Astrocyte of the cerebellum (primary cell): ENCODE measurements around the gene PPM1L.
A peak's percentile ranks its signal among the peaks of the same experiment; 100 is the strongest.

ENCODE experiments used
- DNase-seq: peaks from one replicate; pipeline ENCODE4 v3.0.0-alpha.2; 2011; ENCODE audit warnings: low read depth
- H3K4me3 ChIP-seq: 2 replicates; pipeline ENCODE4 v1.5.1; 2011; ENCODE audit warnings: mild to moderate bottlenecking, low read depth, low read length, moderate library complexity
- in situ Hi-C: cut with HindIII; loops from 2 replicates; pipeline ENCODE4 v1.10.0; 2017; ENCODE audit warnings: low sequenced_read_pairs
- TF ChIP-seq, protein P1 (sequence below): IDR thresholded peaks from 2 replicates; pipeline ENCODE4 v1.5.1; 2012; ENCODE audit warnings: low read length, low read depth, moderate library complexity, mild to moderate bottlenecking; ENCODE audit errors: missing control alignments

Gene PPM1L

DNA sequence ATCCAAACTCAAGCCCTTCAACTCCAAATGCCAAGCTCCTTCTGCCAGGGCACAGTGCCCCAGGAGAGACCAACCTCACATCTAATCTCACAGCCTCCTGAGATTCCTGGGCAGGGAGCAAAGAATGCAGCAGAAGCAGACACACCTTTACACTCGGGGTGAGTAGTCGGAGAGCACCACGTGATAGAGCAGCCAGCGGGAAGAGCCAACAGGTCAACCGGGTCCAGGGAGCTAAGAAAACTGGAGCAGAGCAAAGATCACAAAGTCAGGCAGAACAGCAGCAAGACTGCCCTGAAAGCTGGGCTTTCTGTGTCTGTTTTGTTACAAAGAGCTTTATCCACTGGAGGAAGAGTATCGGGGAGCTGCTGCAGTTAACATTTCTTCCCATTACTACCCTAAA lies 345.0 kb downstream of the PPM1L start:
- TF ChIP-seq, protein P1, sequence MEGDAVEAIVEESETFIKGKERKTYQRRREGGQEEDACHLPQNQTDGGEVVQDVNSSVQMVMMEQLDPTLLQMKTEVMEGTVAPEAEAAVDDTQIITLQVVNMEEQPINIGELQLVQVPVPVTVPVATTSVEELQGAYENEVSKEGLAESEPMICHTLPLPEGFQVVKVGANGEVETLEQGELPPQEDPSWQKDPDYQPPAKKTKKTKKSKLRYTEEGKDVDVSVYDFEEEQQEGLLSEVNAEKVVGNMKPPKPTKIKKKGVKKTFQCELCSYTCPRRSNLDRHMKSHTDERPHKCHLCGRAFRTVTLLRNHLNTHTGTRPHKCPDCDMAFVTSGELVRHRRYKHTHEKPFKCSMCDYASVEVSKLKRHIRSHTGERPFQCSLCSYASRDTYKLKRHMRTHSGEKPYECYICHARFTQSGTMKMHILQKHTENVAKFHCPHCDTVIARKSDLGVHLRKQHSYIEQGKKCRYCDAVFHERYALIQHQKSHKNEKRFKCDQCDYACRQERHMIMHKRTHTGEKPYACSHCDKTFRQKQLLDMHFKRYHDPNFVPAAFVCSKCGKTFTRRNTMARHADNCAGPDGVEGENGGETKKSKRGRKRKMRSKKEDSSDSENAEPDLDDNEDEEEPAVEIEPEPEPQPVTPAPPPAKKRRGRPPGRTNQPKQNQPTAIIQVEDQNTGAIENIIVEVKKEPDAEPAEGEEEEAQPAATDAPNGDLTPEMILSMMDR = no peak
- in situ Hi-C loops = no loop called here
- no peak for DNase-seq
- H3K4me3 ChIP-seq = no peak overlapping the region

DNA sequence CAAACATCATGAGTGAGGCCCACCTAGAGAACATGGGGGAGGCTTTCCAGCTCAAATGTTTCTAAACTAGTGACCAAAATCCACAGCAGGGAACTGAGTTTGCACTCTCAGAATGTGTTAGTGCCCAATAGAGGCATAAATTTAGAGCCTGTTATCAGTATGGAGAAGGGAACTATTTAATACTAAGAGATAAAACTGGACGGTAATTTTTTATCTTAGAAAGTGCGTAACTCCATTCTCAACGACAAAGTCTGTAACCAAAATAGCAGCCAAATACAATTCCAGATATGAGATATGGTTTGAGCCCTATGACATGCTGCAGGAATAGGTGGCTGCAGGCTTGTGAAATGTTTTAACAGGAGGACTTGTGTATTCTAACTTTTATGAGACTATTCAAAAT lies 345.6 kb downstream of the PPM1L start:
- in situ Hi-C loops = no loop called here
- no peak overlapping the region for H3K4me3 ChIP-seq
- TF ChIP-seq, protein P1 = no peak
- DNase-seq = no peak

DNA sequence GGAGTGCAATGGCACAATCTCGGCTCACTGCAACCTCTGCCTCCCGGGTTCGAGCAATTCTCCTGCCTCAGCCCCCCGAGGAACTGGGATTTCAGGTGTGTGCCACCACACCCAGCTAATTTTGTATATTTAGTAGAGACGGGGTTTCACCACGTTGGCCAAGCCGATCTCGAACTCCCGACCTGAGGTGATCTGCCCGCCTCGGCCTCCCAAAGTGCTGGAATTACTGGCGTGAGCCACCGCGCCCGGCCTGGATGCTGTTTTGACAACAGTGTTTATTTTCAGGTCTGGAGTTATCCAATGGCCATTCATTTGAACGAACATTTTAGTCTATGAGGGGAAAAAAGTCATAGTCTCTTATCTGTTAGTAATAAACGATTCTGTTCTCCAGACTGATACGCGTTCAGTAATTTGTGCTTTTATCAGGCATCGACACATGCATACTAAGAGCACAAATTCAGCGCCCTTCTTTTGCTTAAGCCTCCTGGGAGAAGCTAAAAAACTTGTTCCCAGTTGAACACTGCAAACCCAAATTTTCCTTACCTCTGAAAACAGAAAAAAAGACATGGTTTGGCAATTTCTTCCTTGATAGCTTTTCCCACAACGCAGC lies 347.9 kb downstream of the PPM1L start:
- DNase-seq = no peak
- TF ChIP-seq, protein P1 = no peak
- in situ Hi-C loops = no loop called here
- peak overlapping the region; percentile 58 for H3K4me3 ChIP-seq

DNA sequence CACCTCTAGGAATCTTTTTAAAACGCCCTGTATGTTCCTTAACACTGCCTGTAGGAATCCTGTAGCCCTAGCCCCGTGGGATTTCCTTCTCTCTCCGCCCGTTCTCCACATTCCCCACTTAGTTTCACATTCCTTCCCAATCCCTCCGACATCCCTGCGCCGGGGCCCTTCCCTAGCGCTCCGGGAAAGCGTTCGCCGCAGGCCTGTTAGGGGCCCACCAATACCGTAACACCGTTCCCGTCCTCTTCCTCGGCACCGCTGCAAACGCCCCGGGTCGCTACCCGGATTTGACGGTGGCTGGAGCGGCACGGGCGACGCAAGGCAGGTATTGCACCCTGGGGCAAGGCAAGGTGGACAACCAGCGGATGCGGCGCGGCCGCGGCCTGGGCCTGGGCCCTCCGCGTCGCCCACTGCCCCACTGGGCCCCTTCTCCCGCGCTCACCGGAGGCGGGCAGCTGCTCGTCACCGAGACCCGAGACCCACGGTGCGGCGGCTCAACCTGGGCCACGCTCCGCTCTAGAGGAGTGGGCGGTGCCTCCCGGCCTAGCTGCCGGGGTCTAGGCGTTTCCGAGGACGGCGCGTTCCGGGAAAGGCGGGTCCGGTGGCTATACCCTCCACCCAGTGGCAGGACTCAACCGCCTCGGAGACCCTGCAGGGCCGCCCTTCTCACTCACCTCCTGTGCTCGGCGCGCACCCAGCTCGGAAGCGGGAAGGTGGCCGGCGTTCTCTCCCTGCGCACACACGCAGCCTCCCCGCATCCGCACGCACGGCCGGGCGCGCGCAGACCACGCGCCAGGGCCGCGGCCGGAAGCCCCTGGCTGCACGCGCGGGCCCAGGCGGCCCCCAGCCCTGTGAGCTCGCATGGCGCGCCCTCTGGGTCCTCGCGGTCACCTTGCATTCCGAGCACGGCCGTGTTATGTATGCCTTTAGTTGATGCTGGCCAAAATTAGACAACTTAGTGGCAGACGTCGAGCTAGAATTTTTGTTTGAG lies 348.8 kb downstream of the PPM1L start, which contains the start of gene B3GALNT1:
B3GALNT1 (minus strand) TSS at position 789 of the 991 bp plus-strand sequence. CDS start 18,595 bp downstream, outside the sequence.
- H3K4me3 ChIP-seq = peak within 1 kb of the TSS; percentile 58
- TF ChIP-seq, protein P1 = no peak
- in situ Hi-C loops = no loop called here
- DNase-seq = peak; percentile 26

DNA sequence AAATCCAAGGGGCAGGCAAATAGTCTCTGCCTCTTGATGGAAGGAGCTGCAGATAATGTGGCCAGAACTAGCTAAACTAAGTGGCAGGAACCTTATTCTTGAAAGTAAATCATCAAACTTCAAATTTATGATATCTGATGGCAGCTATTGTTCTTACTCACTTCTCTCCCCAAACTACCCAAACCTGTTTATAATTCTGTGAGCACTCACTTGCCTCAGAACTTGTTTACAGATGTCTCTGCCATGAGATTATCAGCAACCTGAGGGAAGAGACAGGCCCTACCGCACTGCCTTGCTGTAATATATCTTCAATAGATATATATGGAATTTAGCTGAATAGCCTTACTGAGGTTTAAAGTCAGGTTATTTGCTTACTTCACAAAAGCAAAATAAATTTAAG lies 351.3 kb downstream of the PPM1L start:
- no peak overlapping the region for H3K4me3 ChIP-seq
- DNase-seq = no peak
- in situ Hi-C loops = no loop called here
- TF ChIP-seq, protein P1 = no peak

DNA sequence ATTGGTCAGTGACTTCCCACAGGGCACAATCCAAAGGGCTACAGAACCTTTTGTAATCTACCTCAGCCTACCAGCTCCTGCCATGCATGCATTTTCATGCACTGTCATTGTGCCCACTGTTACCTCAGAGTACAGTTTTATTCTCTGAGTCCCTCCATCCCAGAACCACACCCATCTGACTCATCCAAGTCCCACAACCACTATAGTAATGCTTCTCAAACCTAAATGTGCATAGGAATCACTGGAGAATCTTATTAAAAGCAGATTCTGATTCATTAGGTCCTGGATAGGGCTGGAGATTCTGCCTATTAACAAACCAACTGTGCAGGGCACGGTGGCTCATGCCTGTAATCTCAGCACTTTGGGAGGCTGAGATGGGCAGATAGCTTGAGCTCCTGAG lies 352.8 kb downstream of the PPM1L start:
- no peak for DNase-seq
- TF ChIP-seq, protein P1 = no peak

More for the DNA sequence above, 352.8 kb downstream of the PPM1L start:
- in situ Hi-C loops = no loop called here
- H3K4me3 ChIP-seq = no peak overlapping the region
